ENCODE measurements around the gene RFK. TPM values are rescaled to one million over a fixed set of nuclear protein-coding genes. Genes with fewer than 3 reads are reported as not detected.

Gene RFK
- total RNA-seq, 1 donor from 2014 or later, result 16.3 TPM

- Mint-ChIP-seq H3K27ac (ENCODE audit: unreplicated experiment) (no peak overlapping the region), H3K9me3 (no peaks in the 10 kb centered on the region), H3K4me3 (no peak overlapping the region), H3K36me3 (ENCODE audit: low read depth) (no peaks in the 10 kb centered on the region), H3K27me3 (ENCODE audit: low read depth) (no peaks in the 10 kb centered on the region), H3K4me1 (peaks cover 20% of the 10 kb centered on the region)
- no peak for DNase-seq (ENCODE audit: low read depth, low spot score)
- no peak for TF ChIP-seq CTCF (conservative IDR thresholded peaks at IDR 0.05)
These were observed 20.9 kb downstream of the RFK start for GRCh38 chr9:76373173-76373783.

- no peaks in the 10 kb centered on the region for H3K36me3 Mint-ChIP-seq (ENCODE audit: low read depth)
- H3K27ac Mint-ChIP-seq (ENCODE audit: unreplicated experiment), result no peak overlapping the region
- H3K27me3 Mint-ChIP-seq (ENCODE audit: low read depth), result no peaks in the 10 kb centered on the region
- H3K9me3 Mint-ChIP-seq, result no peaks in the 10 kb centered on the region
- H3K4me3 Mint-ChIP-seq, result no peak overlapping the region
- peaks cover 20% of the 10 kb centered on the region for H3K4me1 Mint-ChIP-seq
- DNase-seq (ENCODE audit: low read depth, low spot score), result no peak
- TF ChIP-seq CTCF (conservative IDR thresholded peaks at IDR 0.05), result no peak
These were observed 21.9 kb downstream of the RFK start for GRCh38 chr9:76372336-76372735.

- Mint-ChIP-seq H3K36me3 (ENCODE audit: low read depth) (no peaks in the 10 kb centered on the region), H3K27ac (ENCODE audit: unreplicated experiment) (no peak overlapping the region), H3K4me1 (peaks cover 20% of the 10 kb centered on the region), H3K4me3 (no peak overlapping the region), H3K9me3 (no peaks in the 10 kb centered on the region), H3K27me3 (ENCODE audit: low read depth) (no peaks in the 10 kb centered on the region)
- no peak for TF ChIP-seq CTCF (conservative IDR thresholded peaks at IDR 0.05)
- no peak for DNase-seq (ENCODE audit: low read depth, low spot score)
These were observed 22.3 kb downstream of the RFK start for GRCh38 chr9:76371901-76372300.

- H3K27ac Mint-ChIP-seq (ENCODE audit: unreplicated experiment), result no peak overlapping the region
- no peaks in the 10 kb centered on the region for H3K9me3 Mint-ChIP-seq
- H3K27me3 Mint-ChIP-seq (ENCODE audit: low read depth), result no peaks in the 10 kb centered on the region
- DNase-seq (ENCODE audit: low read depth, low spot score), result no peak
- H3K4me3 Mint-ChIP-seq, result no peak overlapping the region
- H3K36me3 Mint-ChIP-seq (ENCODE audit: low read depth), result no peaks in the 10 kb centered on the region
- peaks cover 20% of the 10 kb centered on the region for H3K4me1 Mint-ChIP-seq
- no peak for TF ChIP-seq CTCF (conservative IDR thresholded peaks at IDR 0.05)
These were observed 23.7 kb downstream of the RFK start for GRCh38 chr9:76370396-76371023.

- DNase-seq (ENCODE audit: low read depth, low spot score), result no peak
- Mint-ChIP-seq H3K4me3 (no peak overlapping the region), H3K9me3 (no peaks in the 10 kb centered on the region), H3K36me3 (ENCODE audit: low read depth) (no peaks in the 10 kb centered on the region), H3K27me3 (ENCODE audit: low read depth) (no peaks in the 10 kb centered on the region), H3K27ac (ENCODE audit: unreplicated experiment) (no peak overlapping the region), H3K4me1 (peaks cover 11% of the 10 kb centered on the region)
- TF ChIP-seq CTCF (conservative IDR thresholded peaks at IDR 0.05), result no peak
These were observed 24.6 kb downstream of the RFK start for GRCh38 chr9:76369583-76369982.
